22Rv1 (cell line): ENCODE measurements around the gene DPEP2.

Experiments used
- CTCF ChIP-seq: fragments of 450-650 bp; IDR thresholded peaks from 2 replicates; pipeline ENCODE4 v1.5.1; 2017; ENCODE audit warnings: mild to moderate bottlenecking
- ZFX ChIP-seq: fragments of 450-650 bp; IDR thresholded peaks from 2 replicates; pipeline ENCODE4 v1.6.1; 2017; ENCODE audit warnings: antibody characterized with exemption, borderline replicate concordance

- TF ChIP-seq CTCF: no peak
- TF ChIP-seq ZFX: no peak
Measured at GRCh38 chr16:67967183-67967957, 31.9 kb downstream of the DPEP2 start.
